ENCODE measurements around the gene GMCL2.
"Not testable (repeated sequence)": the region's sequence is repeated elsewhere in the genome, so short reads cannot be mapped to it uniquely, and the experiment has no call there.

Gene GMCL2, protein sequence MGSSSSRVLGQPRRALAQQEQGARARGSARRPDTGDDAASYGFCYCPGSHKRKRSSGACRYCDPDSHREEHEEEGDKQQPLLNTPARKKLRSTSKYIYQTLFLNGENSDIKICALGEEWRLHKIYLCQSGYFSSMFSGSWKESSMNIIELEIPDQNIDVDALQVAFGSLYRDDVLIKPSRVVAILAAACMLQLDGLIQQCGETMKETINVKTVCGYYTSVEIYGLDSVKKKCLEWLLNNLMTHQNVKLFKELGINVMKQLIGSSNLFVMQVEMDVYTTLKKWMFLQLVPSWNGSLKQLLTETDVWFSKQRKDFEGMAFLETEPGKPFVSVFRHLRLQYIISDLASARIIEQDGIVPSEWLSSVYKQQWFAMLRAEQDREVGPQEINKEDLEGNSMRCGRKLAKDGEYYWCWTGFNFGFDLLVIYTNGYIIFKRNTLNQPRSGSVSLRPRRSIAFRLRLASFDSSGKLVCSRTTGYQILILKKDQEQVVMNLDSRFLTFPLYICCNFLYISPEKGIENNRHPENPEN
- long read RNA-seq, donor 1, result 0 reads
- long read RNA-seq, donor 2, result 0 reads
- long read RNA-seq, donor 3, result 0 reads
- long read RNA-seq, donor 4, result 0 reads
- long read RNA-seq, donor 5, result 0 reads
- long read RNA-seq, donor 6, result 0 reads
- long read RNA-seq, donor 7, partial matches to known transcripts, result 0 of 1 reads
- long read RNA-seq, donor 7, other reads (novel, unspliced or antisense), result 0 of 1 reads
- long read RNA-seq, donor 8, result 0 reads

DNA sequence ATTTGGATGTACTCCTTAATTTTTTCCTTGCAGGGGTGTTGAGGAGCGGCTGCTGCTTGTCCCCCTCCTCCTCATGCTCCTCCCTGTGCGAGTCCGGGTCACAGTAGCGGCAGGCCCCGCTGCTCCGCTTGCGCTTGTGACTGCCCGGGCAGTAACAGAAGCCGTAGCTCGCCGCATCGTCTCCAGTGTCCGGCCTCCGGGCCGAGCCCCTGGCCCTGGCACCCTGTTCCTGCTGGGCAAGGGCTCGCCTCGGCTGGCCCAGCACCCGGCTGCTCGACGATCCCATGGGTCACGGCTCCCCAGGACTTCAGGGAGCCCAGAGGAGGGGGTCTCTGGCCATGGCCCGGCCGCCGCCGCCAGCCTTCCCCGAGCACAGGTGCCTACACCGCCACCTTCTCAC, at the start of gene GMCL2:
Gene GMCL2 (minus strand): TSS at position 358 of the 400 bp plus-strand sequence. CDS start 72 bp downstream, at position 286.
- DNase-seq, result no peak

DNA sequence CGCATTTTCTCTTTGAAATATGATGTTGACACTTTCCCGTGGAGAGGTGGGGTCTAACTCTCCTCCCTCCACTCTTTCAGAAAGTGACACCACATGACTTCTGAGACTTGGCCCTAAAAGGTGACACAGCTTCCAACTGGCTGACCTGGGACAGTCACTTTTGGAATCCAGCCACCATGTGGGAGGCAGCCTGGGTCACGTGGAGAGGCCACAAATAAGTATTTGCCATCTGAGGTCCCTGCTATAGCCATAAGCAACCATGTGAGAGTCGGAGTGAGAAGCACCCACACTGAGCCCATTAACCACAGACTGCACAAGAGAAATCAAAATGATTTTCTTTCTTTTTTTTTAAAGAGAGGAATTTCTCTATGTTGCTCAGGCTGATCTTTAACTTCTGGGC, 49.5 kb upstream of the GMCL2 start:
- no peak for DNase-seq

DNA sequence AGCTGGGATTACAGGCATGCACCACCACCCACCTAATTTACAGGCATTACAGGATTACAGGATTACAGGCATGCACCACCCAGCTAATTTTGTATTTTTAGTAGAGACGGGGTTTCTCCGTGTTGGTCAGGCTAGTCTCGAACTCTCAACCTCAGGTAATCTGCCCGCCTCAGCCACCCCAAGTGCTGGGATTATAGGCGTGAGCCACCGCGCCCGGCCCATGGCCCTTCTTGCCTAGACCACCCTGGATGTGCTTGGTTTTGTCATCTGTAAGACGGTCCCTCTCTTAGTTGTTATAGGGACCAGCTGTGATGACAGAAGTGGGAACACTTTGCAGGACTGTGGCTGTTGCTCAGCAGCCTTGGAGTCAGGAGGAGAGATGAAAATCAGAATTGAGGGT, 49.0 kb upstream of the GMCL2 start:
- no peak for DNase-seq

DNA sequence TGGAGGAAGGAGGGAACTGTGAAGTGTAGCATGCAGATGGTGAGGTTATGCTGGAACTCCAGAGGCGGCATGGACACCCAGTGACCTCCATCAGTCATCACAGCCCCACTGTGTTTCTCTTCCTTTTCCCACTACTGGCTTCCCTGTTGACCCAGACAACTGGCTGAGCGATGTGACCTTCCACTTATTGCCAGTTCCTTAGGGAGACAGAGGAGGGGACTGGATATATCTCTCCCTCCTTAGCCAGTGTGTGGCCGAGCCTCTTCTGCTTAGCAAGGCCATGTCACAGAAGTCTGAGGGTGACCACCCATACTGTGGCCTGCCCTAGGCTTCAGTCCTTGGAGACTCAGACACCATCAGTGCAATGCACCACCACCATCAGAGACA, 48.4 kb upstream of the GMCL2 start:
- DNase-seq, result no peak

DNA sequence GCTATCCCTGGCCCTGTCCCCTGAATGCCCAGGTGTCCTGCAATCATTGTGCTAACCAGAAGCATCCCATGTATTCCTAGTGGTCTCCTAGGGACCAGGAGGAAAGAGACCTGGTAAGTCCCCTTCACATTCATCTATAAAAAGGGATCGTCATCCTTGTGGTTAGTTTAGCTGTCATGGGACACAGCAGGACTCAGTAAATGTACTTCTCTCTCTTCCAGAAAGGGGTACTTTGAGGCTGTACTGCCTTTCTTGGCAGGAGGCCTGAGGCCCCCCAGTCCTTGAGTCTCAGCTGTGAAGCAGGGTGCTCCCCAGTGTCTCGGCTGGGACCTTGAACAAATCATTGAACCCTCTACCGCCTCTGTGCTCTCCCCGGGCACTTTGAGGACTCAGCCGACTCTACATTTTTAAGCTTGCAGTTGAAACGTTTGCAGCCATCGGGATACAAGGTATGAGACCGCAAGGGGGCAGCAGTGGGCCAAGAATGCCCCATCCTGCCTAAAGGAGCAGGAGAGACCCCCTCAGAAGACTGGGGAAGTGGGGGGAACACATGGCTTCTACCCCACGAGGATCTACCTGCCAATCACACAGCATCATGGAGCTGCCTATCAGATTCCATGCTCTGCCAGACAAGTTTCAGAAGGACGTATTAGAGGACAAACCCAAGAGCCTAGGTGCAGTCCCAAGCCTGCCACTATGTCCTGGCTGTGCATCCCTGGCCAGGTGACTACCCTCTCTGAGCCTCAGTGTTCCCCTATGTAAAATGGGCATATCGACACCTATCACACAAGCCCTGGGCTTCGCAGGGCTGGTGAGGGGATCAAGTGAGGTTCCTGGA, 47.8 kb upstream of the GMCL2 start:
- peak; percentile 62 for DNase-seq

DNA sequence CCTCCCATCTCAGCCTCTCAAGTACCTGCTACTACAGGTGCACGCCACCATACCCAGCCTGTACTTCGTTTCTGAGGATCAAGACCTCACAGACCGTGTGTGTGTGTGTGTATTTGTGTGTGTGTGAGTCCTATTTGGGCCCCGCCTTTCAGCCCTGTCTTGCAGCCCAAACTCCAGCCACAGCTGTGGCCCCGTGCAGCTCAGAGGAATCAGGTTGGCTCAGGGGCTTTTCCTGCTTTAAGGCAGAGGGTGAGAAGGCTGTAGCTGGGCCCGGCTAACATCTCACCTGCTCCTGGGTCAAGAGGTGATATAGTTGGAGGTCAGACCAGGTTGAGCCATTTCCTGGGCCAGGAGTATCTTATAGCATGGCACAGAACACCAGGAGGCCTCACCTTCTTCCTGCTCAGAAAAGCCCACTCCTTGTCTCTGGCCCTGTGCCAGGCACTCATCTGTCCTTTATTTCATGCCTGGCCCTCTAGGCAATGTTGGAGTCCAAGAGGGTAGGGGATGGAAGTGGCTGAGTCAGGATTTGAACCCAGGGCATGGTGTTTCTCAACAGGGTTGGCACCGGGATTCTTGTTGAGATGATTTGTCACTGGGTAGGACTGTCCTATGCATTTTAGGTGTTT, 47.1 kb upstream of the GMCL2 start:
- no peak for DNase-seq

DNA sequence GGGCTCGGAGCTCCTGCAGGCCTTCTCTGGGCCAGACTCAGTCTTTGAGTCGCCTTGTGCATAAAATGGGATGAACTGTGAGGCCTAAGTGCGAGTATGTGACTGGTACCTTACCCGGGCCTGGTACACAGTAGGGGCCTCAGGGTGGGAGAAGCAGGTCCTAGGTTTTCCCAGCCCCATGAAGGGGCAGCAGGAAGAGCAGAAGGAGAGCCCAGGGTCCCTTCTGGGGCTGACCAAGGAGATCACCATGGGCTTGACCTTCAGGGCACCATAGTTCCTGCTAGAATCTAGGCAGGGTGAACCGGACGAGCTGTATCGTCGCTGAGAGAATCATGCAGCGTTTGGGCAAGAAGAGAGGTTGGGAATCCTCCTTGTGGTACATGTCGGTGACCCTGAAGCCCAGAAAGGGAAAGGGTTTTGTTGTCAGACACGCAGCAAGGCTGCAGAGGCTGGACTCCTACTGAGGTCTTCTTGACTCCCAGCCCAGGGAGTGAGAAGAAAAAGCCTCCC, 45.8 kb upstream of the GMCL2 start:
- no peak for DNase-seq

DNA sequence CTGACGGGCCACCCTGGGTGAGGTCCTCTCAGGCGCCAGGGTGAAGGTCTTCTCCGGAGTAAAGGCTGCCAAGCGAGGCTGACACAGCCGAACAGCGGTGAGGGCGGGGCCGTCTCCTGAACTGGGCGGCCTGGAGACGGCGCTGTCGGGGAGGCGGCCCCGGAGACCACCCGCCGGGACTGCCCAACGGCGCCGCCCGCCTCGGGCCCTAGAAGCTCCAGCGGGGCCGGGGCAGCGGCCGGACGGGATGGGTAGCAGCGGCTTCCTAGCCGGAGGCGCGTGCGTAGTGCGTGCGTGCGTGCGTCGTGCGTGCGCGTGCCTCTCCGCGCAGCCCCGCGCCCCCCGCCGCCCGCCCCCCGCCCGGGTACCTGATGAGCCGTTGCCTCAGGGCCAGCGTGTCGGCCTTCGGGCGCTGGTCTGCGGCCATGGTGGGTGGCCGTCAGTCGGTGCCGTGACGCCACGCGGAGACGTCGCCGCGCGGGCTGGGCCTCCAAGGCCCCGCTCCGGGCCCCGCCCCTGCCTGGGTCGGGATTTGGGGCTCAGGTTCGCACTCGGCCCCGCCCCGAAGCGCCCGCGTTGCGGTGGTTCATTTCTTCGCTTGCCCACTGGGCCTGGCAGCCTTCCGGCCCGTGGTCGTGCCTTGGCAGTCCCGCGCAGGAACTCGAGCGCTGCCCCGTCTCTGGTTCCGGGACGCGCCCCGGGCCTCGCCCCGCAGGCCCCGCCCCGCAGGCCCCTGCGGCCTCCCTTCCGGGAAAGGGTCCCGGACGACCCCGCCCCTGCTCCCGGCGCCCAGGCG, 45.2 kb upstream of the GMCL2 start, which contains the start of gene PHYKPL:
Gene PHYKPL (minus strand): TSS at position 679 of the 796 bp plus-strand sequence. CDS start 252 bp downstream, at position 427.
- DNase-seq, result peak; percentile 89

DNA sequence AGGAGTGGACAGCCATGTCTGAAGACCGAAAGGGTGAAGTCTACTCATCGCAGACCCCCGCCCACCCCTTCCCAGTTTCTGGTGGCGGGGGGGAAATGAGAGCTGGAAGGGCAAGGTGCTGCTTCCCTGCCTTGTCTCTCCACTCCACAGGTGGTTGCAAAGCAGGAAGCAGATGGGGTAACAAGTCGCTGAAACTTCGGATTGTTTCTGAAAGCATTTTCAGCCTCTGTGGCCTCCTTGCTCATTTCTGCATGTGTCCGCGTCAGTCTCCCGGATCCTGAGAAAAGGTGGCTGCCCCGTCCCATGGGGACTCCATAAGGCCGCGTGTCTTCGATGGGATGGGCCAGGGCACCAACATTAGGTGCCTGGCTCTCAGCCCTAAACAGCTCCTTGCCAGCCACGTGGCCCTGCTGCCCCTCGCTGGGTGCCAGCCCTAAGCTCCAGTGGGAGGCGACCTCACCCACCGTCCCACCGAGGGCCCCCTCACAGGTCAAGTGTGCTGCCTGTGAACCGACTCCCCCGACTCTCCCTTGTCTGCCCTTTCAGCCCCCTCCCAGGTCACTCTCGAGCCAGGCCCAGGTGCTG, 44.5 kb upstream of the GMCL2 start:
- DNase-seq, result no peak

DNA sequence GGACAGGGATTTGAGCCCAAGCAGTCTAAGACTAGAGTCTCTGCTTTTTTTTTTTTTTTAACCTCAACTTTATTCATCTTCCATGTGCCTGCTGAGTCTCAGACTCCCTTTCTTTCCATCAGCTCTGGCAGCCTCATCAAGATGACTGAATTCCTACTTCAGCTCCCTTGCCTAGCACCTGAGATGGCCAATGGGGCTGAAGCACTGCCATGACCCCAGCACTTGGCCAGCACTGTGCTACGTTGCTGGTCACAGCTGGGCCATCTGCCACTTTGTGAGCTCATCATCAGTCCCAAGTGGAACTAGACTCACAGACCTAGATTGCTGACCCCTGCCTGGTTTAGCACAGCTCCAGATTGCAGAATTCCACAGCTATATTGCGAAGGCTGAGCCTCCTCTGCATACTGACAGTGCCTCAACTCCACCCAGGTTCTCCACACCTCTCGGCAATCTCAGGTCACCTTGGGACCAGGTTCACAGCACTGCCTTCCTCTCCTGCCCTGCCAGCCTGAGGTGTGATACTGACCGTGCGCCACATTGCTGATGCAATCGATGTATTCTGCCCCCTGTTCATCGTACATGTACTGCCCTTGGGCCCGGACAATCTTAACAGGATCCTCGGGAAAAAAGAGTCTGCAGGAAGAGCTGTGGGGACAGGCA, 43.8 kb upstream of the GMCL2 start:
- no peak for DNase-seq

DNA sequence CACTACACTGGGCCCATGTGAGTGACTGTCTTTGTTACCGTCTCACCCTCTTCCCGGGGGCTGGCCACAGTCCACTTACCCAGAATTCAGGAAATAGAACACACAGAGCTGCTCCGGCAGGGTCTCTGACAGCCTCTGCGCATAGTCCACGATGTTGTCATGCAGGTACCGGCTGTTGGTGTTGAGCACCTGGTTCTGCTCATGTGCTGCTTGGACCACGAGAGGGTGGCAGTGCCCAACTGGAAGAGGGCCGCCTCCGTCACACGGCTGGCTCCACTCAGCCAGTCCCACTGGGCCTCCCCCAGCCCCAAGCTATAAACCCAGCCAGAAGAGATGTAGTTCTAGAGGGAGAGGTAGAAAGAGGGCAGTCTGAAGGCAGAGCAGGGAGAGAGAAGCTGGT, 42.7 kb upstream of the GMCL2 start:
- DNase-seq, result no peak

DNA sequence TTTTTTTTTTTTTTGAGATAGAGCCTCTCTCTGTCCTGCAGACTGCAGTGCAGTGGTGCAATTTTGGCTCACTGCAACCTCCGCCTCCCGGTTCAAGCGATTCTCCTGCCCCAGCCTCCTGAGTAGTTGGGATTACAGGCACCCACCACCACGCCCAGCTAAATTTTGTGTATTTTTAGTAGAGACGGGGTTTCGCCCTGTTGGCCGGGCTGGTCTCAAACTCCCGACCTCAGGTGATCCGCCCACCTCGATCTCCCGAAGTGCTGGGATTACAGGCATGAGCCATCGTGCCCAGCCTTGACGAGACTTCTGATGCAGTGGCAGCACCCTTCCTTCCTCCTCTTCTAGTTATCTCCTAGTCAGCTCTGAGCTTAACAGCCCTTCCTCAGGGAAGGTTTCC, 41.9 kb upstream of the GMCL2 start:
- not testable (repeated sequence) for DNase-seq

DNA sequence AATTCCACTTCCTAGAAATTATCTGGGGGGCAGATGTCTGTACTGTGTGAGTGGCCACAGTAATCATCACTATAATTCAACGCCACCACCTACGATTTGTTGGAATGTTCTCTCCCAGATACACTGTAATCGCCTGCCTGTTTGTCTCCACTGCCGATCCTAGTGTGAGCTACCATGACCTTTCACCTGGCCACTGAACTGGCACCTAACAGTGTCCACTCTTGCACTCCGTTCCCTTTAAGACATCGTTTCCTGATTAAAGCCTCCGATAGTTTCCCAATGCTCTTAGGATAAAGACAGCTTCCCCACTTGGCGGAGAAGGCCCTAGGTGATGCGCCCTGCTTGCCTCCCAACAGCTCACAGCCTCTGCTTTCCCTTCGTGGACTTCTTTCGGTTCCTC, 41.4 kb upstream of the GMCL2 start:
- DNase-seq, result no peak

DNA sequence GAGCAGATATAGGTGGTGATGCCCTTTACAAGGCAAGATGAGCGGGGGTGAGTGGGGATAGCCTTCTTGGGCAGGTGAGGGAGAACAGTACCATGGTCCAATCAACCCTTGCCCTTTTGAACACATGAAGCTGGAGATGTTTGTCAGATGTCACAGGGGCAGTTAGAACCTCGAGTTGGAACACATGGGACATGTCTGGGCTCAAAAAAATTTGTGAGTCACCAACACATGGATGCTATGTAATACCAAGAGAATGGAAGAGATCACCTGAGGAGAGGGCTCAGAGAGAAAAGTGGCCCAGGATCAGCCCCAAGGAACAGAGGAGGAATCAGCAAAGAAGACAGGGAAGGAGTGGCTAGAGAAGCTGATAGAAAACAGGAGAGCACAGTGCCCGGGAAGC, 40.8 kb upstream of the GMCL2 start:
- no peak for DNase-seq

DNA sequence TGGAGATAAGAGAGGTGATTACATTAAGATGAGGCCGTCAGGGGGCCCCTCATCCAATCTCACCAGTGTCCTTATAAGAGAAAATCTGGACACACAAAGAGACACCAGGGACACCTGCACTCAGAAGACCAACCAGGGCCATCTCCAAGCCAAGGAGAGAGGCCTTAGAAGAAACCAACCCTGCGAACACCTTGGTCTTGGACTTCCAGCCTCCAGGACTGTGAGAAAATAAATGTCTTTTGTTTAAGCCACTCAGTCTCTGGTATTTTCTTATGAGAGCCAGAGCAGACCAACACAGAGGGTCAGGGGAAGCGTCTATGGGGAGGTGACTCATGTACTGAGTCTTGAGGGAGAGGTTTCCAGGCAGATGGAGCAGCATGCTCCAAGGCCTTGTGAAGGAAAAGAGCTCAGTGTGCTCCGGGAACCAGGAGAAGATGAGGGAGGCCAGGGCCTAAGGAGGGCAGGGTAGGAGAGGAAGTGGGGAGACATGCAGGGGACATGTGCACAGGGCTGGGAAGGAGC, 40.0 kb upstream of the GMCL2 start:
- DNase-seq, result no peak

DNA sequence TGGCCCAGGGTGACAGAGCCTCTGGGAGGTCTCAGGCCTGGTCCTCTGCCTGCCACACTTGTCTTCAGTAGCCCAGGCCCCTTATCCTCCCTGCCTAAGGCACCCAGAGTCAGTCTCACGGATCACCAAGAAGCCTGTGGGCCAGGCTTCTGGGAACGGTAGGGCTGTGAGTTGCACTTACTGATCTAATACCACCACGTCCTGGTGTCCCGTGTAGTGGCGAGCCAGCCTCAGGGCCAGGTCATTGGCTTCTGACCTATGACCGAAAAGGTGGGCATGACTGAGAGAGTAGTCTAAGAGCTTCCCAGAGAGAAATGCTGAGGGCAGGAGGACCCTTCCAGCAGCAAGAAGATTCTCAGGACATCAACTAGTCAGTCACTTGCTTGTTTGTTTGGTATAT, 38.0 kb upstream of the GMCL2 start:
- DNase-seq, result no peak

DNA sequence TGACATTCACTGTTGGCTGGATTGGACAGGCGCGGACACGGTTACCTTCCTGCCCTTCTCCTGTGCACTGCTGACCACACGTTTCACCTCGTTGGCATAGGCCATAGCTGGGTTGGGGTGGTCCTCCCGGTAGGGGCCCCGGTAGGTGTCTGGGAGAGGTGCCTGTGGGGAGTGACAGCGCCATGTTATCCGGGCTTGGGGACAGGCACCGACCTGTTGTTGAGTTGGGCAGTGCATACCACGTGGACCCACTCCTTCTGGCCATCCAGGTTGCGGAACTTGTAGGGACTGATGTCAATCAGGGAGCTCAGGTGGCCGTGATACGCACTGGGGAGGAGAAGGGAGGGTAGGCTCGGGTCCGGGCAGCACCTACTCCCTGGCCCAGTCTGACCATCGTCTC, 37.2 kb upstream of the GMCL2 start:
- no peak for DNase-seq

DNA sequence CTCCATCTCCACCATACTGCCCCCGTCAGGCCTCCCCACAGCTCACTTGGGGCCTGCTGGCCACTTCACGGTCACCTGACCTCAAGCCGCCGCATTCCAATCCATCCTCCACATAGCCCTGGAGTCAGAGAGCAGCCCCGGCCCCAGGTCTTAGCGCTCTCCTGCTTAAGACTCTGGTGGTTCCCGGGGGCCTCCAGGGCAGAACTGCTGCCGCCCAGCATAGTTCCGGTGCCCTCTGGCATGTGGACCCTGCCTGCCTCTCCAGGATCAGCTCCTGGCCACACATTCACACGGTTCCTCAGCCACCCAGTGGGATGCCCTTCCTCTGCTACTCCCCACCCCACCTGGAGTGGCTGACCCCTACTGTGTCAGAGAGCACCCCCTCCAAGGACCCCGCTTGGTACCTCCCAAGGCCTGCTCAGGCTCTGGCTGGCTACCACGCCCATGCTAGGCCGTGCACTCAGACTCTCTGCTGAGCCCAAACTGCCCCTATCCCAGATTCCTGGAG, 36.7 kb upstream of the GMCL2 start:
- DNase-seq, result peak; percentile 46

DNA sequence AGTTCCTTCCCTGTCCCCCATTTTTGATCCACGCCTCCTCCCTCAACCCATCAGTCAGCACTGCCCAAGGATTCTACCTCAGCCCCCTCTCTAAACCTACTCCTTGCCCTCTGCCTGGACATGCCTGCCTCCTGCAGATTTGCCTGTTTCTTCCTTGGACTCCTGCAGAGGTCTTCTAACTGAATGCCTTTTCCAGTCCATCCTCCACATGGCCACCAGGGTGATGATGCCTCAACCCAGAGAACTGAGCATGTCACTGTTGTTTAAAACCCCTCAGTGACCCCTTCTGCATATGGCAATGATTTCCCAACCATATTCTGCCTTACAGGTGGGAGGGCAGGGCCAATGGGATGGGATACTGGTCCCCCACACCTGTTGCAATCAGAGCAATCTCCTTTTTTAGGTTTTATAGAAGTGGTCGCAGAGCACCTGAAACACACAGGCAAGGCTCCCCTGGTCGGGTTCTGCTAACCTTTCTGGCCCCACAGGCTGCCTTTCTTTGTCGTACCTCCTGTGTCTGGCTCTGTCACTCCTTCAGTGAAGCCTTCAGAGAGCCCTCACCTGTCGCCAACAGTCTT, 36.1 kb upstream of the GMCL2 start:
- no peak for DNase-seq

All from right kidney (tissue), 9 donors.